CD4-positive, alpha-beta T cell treated with Interleukin-17A for 1 hour (primary cell): ENCODE measurements around the gene IER5.
"Not testable (repeated sequence)": the region's sequence is repeated elsewhere in the genome, so short reads cannot be mapped to it uniquely, and the experiment has no call there.

Experiments
- DNase-seq: peaks from one replicate; pipeline ENCODE4 v3.0.0-alpha.2; 2020

IER5 gene

GRCh38 chr1:181099152-181100014 is 10.9 kb downstream of the IER5 start:
- no peak for DNase-seq

DNA sequence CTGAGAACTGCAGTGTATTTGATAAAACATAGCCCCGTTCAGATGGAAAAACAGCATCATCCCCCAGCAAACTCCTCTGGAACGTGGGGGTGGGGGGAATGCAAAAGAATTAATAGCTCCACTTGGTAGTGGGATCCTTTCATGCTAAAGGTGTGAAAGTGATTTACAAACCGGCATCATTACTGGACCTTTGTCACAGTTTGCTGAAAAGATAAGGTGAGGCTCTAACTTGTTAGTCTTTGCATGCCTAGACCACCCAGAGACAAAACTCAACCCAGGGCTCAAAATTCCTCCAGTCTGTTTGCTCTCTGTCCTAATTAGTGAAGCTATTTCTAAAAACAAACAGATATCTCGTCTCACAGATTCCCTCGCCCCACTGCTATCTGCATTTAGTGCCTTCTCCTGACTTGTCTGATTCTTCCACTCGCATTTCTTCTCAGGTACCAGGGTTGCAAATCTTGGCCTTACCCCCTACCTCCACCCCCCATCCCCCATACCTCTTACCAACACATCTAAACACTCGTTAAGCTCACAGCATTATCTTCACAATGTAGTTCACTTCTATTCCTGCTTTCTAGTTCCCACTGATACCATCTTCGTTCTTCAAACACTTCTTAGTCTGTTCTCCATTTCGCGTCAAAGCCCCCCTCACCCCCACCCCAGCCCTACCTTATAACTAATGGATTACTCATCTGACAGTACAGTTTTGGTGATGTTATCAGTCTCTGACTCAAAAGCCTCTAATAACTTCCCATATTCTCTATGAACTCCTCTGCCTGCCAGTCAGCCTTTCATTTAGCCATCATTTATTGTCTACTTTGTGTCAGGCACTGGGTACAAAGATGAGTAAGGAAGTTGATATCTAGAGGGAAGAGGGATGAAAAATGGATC is 11.8 kb downstream of the IER5 start:
- DNase-seq = no peak

DNA sequence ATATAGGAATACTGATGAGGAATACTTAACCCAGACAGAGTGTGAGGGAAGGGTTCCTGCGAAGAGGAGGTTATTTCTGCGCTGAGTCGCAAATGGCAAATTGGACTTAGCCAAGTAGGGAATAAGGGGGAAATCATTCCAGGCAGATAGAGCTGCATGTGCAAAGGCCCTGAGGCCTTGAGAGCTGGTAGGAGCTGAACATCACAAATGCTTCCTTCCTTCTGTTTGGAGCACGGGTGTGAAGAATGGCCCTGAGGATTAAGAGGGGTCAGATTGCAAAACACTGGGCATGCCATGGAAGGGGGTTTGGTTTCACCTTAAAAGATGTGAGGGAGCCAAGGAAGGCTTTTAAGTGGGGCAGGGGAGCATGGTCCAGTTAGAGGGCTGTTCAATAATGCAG is 12.4 kb downstream of the IER5 start:
- DNase-seq = no peak

GRCh38 chr1:181101581-181102226 is 13.2 kb downstream of the IER5 start:
- no peak for DNase-seq

DNA sequence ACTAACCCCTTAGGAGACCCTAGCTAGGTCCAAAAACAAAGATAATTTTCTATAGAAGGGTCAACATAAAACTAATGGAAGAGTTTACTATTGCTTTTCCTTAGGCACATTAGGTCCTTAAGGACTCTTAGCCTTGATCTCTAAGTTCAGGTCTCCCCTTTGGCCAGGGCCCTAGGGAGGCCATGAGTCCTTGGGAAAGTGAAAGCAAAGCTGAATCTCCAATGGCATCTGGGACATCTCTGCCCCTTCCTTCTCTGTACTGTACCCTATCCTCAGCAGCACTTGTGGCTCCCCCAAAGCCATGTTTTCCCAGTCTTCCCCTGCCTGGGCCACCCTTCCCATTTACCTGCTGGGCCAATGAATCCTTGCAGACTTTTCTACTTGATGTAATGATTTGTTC is 14.3 kb downstream of the IER5 start:
- DNase-seq = no peak

DNA sequence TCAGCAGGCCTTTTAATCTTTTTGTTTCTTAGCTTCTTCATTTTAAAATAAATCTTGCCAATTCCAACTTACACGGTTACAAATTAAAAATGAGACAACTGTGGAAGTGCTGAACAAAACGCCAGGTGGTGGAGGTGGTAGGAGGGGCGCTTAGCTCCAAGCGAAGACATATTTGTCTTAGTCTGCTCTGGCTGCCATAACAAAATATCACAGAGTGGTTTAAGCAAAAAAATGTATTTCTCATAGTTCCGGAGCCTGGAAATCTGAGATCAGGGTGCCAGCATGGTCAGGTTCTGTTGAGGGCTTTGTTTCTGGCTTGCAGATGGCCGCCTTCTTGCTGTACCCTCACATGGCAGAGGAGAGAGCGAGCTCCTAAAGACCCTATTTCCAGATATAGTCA is 14.9 kb downstream of the IER5 start:
- no peak for DNase-seq

GRCh38 chr1:181104042-181104789 is 15.7 kb downstream of the IER5 start:
- no peak for DNase-seq

DNA sequence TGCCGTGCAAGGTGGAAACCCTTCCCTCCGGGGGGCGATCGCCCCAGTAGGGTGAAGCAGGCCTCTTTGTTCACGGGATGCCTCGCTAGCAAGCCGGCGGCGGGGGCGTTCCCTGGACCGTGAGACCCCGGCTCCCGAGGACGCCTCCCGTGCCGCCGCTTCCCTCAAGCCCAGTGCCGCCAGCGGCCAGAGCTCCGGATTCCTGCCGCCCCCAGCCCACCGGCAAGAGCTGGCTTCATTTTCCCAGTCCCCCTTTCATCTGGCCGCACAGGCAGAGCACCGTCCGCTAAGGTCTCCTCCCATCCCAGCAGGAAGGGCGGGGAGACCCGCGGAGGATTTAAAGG is 16.3 kb downstream of the IER5 start:
- DNase-seq = peak; percentile 57

DNA sequence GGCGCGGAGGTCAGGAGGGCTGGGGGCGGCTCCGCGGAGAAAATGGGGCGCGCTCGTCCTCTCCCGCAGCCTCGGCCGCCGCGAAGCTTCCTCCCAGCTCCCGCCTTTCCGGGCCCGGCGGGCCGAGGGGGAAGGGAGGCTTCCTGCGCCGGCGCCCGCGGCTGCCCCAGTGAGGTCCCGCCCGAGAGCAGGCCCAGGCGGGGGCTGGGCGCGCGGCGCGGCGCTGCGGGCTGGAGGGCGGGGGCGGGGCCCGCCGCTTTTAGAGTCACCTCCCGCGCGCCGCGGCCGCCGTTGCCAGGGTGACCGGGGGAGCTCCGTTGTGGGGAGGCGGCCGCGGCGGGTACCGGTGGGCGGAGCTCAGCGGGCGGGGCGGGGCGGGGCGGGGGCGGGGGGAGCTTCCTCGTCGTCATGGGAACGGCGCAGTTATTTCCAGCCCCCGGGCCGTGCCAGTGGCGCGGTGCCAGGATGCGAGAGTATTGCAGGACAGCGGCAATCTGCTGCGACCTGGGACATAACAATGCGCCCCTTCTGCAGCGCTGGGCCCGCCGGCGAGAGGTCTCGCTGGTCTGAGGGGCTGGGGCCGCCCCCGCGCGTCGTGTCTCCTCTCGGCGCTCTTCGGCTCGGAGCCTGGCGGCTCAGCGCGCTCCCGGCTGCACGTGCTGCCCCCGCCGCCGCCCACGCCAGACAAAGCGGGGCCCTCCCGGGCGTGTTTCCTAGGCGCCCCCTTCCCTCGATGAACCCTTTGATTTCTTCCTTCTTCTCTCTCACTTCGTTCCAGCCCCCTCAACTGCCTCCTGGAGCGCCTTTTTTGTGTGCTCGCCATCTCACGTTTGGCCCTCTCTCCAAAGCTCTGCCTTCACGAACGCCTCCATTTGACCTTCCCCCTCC is 16.9 kb downstream of the IER5 start:
- DNase-seq = peak; percentile 94

- DNase-seq = no peak
Observed at GRCh38 chr1:181106022-181106312, 17.5 kb downstream of the IER5 start.

GRCh38 chr1:181106479-181106878 is 18.0 kb downstream of the IER5 start:
- no peak for DNase-seq

DNA sequence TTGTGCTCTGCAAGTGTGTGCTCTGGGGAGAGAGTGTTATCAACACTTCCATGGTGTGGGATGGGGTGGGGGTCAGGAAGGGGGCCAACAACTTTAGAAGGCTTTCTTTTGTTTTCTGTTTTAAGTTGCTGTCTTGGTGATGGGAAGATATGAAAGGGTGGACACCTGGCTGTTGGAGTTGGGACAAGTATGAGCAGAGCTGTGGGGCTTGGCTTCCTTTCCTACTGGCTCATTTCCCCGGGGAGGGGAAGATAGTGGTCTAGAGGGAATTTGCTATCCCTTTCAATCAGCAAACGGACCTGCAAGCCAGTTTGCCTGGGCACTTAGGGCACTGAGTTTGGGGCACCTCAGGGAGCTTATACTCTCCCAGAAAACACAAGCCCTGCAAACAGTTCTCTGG is 19.2 kb downstream of the IER5 start:
- no peak for DNase-seq

DNA sequence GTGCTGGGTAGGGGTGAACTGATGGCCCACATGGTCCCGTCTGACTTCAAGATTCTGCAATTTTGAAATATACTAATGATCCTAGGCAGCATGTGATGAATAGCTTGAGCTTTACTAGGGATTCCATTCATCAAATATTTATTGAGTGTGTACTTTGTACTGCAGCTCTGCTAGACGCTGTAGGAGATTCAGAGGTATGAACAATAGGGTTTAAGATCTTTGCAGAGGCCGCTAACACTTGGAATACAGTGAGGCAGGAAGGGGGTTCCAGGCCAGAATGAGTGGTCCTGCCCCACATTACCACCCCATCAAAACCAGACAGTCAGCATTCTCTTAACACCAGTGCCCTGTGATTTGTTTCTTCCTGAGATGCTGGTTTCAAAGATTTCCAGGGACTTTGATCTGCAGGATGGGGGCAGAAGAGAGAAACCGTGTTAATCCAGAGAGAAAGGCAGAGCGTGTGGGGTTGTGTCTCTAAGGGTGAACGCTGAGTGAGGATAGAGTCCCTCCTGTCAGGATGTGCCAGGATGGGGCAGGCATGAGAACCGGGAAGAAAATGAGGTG is 19.9 kb downstream of the IER5 start:
- DNase-seq = no peak

GRCh38 chr1:181110013-181110412 is 21.5 kb downstream of the IER5 start:
- no peak for DNase-seq

GRCh38 chr1:181111559-181111958 is 23.1 kb downstream of the IER5 start:
- DNase-seq = no peak

GRCh38 chr1:181112071-181112929 is 23.8 kb downstream of the IER5 start:
- DNase-seq = no peak

- DNase-seq = no peak
Observed at GRCh38 chr1:181113059-181113641, 24.6 kb downstream of the IER5 start.

GRCh38 chr1:181114574-181115367 is 26.3 kb downstream of the IER5 start:
- DNase-seq = no peak

- no peak for DNase-seq
Observed at GRCh38 chr1:181115368-181115684, 26.8 kb downstream of the IER5 start.

DNA sequence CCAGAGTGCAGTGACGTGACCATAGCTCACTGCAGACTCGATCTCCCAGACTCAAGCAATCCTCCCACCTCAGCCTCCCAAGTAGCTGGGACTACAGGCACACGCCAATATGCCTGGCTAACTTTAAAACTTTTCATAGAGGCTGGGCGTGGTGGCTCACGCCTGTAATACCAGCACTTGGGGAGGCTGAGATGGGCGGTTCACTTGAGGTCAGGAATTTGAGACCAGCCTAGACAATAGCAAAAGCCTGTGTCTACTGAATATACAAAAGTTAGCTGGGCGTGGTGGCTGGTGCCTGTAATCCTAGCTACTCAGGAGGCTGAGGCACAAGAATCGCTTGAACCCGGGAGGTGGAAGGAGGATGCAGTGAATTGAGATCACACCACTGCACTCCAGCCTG is 27.5 kb downstream of the IER5 start:
- not testable (repeated sequence) for DNase-seq
